LNCAP (cell line): Measurements from ENCODE around the gene GMCL1.

ENCODE experiments used
- TF ChIP-seq, protein P1 (sequence below): fragments of 450-650 bp; IDR thresholded peaks from 2 replicates; pipeline ENCODE4 v1.5.1; 2017; ENCODE audit warnings: mild to moderate bottlenecking

Gene GMCL1

DNA sequence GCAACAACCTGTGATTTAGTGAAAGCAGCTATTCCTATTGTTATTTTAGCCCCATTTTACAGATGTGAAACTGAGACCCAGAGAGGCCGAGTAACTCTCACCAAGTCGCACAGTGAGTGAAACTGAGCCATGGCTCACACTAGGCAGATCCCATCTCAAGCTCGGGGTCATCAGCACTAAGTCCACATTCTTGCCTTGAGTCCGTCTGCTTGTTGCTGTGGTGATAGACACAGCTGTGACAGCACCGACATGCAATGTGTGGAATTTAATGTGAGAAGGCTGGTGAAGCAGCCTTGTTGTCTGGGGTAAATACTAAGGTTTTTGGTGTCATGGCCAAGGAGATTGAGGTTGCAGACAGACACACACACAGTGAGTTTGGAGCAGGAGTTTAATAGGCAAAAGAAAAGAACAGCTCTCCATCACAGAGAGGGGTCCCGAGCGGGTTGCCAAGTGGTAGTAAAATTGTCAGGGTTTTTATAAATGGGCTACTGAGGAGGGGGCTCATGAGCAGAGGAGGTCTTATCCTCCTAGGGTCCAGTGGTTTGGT lies 40.2 kb upstream of the GMCL1 start:
- TF ChIP-seq, protein P1, sequence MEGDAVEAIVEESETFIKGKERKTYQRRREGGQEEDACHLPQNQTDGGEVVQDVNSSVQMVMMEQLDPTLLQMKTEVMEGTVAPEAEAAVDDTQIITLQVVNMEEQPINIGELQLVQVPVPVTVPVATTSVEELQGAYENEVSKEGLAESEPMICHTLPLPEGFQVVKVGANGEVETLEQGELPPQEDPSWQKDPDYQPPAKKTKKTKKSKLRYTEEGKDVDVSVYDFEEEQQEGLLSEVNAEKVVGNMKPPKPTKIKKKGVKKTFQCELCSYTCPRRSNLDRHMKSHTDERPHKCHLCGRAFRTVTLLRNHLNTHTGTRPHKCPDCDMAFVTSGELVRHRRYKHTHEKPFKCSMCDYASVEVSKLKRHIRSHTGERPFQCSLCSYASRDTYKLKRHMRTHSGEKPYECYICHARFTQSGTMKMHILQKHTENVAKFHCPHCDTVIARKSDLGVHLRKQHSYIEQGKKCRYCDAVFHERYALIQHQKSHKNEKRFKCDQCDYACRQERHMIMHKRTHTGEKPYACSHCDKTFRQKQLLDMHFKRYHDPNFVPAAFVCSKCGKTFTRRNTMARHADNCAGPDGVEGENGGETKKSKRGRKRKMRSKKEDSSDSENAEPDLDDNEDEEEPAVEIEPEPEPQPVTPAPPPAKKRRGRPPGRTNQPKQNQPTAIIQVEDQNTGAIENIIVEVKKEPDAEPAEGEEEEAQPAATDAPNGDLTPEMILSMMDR, result no peak

DNA sequence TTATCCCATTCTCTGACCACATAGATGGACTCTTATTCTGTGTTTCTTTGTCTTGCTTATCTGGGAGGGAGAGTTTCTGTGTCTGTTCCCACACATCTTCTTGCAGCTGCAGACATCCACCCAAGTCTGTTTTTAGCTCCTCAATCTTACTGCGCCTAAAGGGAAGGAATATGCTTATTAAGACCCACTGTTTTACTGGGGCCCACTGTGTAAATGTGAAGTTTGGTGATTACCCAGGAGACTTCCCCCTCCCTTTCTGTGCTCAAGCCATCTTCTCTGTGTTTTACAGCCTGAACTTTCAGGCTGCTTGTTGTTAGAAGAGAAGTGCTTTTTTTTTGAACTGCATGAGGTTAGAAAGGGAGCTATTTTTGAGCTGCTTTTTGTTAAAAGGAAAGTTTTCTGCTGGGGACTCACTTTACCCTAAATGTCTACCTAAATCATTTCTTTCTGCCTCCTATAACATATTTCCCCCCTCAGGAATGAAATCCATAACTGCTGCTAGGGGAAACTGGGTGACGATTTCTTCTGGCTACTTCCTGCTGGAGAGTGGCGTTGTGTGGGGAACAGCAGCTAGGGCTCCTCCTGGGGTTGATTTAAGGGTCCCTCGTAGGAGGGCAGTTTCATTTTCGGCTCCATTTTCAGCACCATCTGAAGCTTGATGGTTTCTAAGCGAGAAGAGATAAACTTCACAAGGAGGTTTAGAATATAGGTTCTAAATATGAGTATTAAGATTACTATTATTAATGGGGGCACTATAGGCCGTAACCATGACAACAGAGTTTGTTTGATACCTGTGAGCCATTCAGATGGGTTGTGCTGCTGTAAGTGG lies 39.5 kb upstream of the GMCL1 start:
- TF ChIP-seq, protein P1, result no peak

DNA sequence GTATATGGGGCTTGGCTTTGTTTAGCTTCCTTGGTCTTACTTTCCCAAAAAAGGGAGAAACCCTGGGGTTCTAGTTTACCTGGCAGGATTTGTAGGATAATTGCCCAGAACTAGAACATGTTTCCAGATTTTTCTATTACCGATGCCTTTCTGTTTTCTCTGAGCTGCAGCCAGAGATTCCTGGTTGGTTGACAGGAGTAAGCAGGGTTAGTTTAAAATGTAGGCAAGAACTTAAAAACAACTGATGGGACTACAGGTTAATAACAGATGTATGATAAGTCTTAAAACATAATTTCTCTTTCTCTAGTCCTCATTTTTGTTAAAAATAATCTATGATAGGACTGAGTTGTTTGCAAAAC lies 38.9 kb upstream of the GMCL1 start:
- TF ChIP-seq, protein P1, result no peak

DNA sequence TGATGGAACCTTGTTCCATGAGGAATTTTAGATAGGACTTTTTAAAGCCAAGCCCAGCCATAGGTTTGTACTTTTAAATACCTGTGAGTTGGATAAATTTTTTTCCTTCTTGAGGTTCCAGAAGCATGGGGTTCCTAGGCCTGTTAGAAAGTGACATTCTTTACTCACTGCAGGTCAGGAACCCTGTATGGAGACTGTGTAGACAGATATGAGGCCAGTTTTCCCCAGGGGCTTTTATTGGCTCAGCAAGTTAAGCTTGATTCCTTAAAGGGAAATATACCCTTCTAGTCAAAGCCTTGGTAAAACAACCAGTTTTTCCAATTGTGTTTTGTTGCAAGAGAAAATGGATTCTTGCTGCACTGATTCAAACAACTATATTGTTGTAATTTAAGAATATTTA lies 38.4 kb upstream of the GMCL1 start:
- TF ChIP-seq, protein P1, result no peak

DNA sequence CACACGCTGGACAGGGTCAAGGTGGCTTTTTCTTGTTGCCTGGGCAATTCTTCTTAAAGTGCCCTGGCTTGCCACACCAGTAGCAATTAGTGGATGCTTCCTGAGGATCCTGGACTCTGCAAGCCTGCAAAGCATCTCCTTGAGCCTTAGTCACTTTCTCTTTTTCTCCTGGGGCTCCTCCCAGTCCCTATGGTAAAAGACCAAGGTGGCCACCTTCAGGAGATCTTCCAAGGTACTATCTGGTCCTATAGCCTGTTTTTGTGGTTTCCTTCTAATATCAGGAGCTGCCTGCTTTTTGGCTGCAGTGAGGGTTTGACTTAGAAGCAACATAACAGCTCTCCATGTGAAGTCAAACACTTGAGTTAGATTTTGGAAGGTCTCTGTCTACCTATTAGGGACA lies 33.3 kb upstream of the GMCL1 start:
- TF ChIP-seq, protein P1, result no peak

DNA sequence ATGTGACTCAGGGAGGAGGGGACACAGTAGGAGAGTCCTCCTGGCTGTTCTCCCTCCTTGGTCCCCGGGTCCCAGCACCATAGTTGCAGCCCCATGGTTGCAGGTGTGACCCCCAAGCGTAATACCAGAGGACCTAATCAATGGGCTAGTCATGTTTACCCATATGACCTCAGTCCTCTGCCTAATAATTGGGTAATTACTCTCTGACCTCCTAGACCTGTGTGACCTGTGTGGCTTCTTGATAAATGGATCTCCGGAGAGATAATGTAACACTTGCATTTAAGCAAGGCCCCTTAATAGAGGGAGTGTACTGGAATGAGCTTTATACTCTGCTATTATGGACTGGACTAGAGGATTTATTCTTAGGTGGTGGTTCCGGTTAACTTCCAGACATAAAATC lies 32.2 kb upstream of the GMCL1 start:
- TF ChIP-seq, protein P1, result no peak

DNA sequence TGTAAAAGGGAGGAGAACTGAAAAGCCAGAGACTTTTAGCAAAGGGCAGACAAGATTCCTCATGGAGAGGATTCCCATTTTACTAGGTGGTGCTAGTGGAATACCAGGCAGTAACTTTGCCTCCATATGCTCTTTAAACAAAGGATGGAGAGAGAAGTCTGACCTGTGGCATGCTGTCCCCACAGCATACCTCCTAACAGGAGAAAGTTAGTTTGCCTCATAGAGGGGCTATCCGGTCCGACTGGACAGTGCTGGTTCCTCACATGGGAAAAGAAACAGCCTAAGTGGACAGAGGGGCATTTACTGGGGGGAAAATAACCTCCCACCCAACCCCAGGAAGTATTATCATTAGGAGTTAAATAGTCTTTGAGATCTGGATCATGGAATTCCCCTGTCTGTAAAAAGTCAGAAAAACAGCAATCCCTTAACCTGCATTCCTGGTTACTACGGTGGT lies 31.6 kb upstream of the GMCL1 start:
- TF ChIP-seq, protein P1, result no peak
